LNCAP (cell line): Measurements from ENCODE around the gene IQCK.

ENCODE experiments used
- TF ChIP-seq, protein P1 (sequence below): fragments of 450-650 bp; IDR thresholded peaks from 2 replicates; pipeline ENCODE4 v1.5.1; 2017; ENCODE audit warnings: mild to moderate bottlenecking

The IQCK gene

DNA sequence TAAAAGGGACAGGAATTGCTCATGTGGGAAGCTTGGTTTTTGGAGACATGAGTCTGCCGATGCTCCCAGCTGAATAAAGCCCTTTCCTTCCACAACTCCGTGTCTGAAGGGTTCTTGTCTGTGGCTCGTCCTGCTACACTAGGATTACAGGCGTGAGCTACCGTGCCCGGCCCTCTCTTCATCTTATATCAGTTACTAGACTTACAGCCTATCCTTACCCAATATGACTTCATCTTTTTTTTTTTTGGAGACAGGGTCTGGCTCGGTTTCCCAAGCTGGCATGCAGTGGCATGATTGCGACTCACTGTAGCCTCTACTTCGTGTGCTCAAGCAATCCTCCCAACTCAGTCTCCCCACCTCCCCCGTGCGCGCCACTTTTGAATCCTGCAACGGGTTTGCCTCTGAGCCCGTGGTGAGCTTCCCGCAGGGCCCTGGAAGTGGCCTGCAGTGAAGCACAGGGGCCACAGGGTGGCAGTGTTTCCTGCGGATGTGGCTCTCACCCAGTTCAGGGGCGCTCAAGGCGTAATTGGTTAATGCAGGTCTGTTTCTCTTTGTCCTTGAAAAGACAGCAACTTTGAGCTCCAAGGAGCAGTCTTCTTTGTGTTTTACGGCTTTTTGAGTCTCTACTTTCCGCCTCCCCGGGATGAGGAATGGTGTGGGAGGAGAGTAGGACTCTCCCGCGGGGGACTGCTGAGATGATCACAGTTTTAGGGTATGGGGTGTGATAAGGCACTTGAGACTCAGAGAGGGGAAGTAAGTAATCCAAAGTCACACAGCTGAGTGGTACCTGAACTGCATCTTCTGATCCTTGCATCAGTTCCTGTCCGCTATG is 189.3 kb downstream of the IQCK start:
- TF ChIP-seq, protein P1, sequence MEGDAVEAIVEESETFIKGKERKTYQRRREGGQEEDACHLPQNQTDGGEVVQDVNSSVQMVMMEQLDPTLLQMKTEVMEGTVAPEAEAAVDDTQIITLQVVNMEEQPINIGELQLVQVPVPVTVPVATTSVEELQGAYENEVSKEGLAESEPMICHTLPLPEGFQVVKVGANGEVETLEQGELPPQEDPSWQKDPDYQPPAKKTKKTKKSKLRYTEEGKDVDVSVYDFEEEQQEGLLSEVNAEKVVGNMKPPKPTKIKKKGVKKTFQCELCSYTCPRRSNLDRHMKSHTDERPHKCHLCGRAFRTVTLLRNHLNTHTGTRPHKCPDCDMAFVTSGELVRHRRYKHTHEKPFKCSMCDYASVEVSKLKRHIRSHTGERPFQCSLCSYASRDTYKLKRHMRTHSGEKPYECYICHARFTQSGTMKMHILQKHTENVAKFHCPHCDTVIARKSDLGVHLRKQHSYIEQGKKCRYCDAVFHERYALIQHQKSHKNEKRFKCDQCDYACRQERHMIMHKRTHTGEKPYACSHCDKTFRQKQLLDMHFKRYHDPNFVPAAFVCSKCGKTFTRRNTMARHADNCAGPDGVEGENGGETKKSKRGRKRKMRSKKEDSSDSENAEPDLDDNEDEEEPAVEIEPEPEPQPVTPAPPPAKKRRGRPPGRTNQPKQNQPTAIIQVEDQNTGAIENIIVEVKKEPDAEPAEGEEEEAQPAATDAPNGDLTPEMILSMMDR, result peak; percentile 96
